Kidney (tissue), 14 donors: ENCODE measurements around the gene PAN3. TPM values are rescaled to one million over a fixed set of nuclear protein-coding genes. Genes with fewer than 3 reads are reported as not detected.
A peak's percentile ranks its signal among the peaks of the same experiment; 100 is the strongest.

ENCODE experiments used
- DNase-seq, 5 donors: peaks; one replicate each; pipeline ENCODE4 v3.0.0-alpha.2; 2013 to 2020
- FAIRE-seq: peaks from 2 replicates; lab custom pipeline; 2012; peaks lifted over from hg19 to GRCh38; lab: Jason Lieb, UNC
- H3K27ac ChIP-seq, 2 donors: one replicate each; pipeline ENCODE4 v1.7.0; 2013; ENCODE audit warnings: low read depth in 2 of 2, low read length in 2 of 2, inconsistent platforms in 1 of 2
- H3K27me3 ChIP-seq: one replicate; pipeline ENCODE4 v1.7.1; 2013; ENCODE audit warnings: low read length, inconsistent platforms; ENCODE audit not compliant: control insufficient read depth, insufficient read depth
- H3K36me3 ChIP-seq, 3 donors: one replicate each; pipeline versions ENCODE4 v1.7.0 to v1.7.1; 2013; ENCODE audit warnings: low read length in 3 of 3, control low read depth in 1 of 3, inconsistent platforms in 1 of 3; ENCODE audit not compliant: insufficient read depth in 3 of 3, control insufficient read depth in 2 of 3
- H3K4me1 ChIP-seq, 3 donors: one replicate each; pipeline versions ENCODE4 v1.7.0 to v1.7.1; 2013; ENCODE audit warnings: low read length in 3 of 3, inconsistent platforms in 1 of 3, low read depth in 1 of 3; ENCODE audit not compliant: control insufficient read depth in 2 of 3, insufficient read depth in 2 of 3
- H3K4me3 ChIP-seq, 3 donors: one replicate each; pipeline versions ENCODE4 v1.7.0 to v1.8.1; 2013; ENCODE audit warnings: low read length in 3 of 3, control low read depth in 1 of 3, inconsistent platforms in 1 of 3
- H3K9ac ChIP-seq, 3 donors: one replicate each; pipeline versions ENCODE4 v1.7.0 to v1.7.1; 2013; ENCODE audit warnings: low read length in 3 of 3, control low read depth in 1 of 3, inconsistent platforms in 1 of 3
- H3K9me3 ChIP-seq, 3 donors: one replicate each; pipeline versions ENCODE4 v1.7.0 to v1.7.1; 2013; ENCODE audit warnings: low read length in 3 of 3, control low read depth in 1 of 3, inconsistent platforms in 1 of 3; ENCODE audit not compliant: control insufficient read depth in 2 of 3, insufficient read depth in 1 of 3
- CTCF ChIP-seq: IDR thresholded peaks from 3 replicates; pipeline ENCODE4 v1.5.1; 2012; ENCODE audit warnings: mild to moderate bottlenecking, moderate library complexity, borderline replicate concordance; ENCODE audit not compliant: insufficient read depth; ENCODE audit errors: extremely low read depth
- intact Hi-C: fragments of 100-400 bp; cut with DNase I; formaldehyde crosslinking; loops from one replicate; pipeline ENCODE4 v1.11.1; 2022
- polyA plus RNA-seq: library from polyadenylated mRNA; stranded (reverse); fragments of 350-450 nt; fragmentation: Illumina TruSeq; extraction: RNeasy Lipid Tissue Mini Kit (QIAGEN cat#74804); gene quantifications from one replicate; pipeline ENCODE4 v1.2.3, GENCODE V29; 2014; ENCODE audit warnings: low read depth, low replicate concordance; ENCODE audit not compliant: insufficient read depth
- total RNA-seq: library from RNA; stranded (reverse); fragmentation: NEBNext Ultra II Directional; extraction: Animal tissue kit (Norgen Biotek cat#: 25700); gene quantifications from one replicate; pipeline ENCODE4 v1.2.1, GENCODE V29; 2021
- donor health status: control.
- donor health status: control.
- donor health status: control.
- donor health status: control.
- donor health status: control.
- donor health status: DM: yes; HTN: yes; CAD: no.
- donor health status: Normal renal cell carcinoma (clear cell type).

PAN3 gene
- total and polyA plus RNA-seq, 2 donors from 2014 or later = 8.2 to 46.3 TPM

GRCh38 chr13:28129911-28130693, 8.2 kb upstream of the PAN3 start:
- FAIRE-seq (no peak), DNase-seq (no peak)
- H3K36me3 ChIP-seq = no peaks in the 10 kb centered on the region
- no peaks in the 10 kb centered on the region for H3K4me1 ChIP-seq
- no peak overlapping the region for H3K27ac ChIP-seq
- H3K9ac ChIP-seq = no peak overlapping the region
- intact Hi-C loops = no loop called here
- H3K27me3 ChIP-seq = no peaks in the 10 kb centered on the region
- TF ChIP-seq CTCF = no peak
- no peaks in the 10 kb centered on the region for H3K9me3 ChIP-seq
- no peak overlapping the region for H3K4me3 ChIP-seq

GRCh38 chr13:28131646-28132045, 6.7 kb upstream of the PAN3 start:
- no peaks in the 10 kb centered on the region for H3K4me1 ChIP-seq
- no peaks in the 10 kb centered on the region for H3K27me3 ChIP-seq
- DNase-seq = no peak
- FAIRE-seq = no peak
- no peak overlapping the region for H3K4me3 ChIP-seq
- no peak overlapping the region for H3K9ac ChIP-seq
- intact Hi-C loops = no loop called here
- no peak for TF ChIP-seq CTCF
- no peaks in the 10 kb centered on the region for H3K9me3 ChIP-seq
- no peaks in the 10 kb centered on the region for H3K36me3 ChIP-seq
- H3K27ac ChIP-seq = no peak overlapping the region

- Histone ChIP-seq H3K36me3 (no peaks in the 10 kb centered on the region), H3K9ac (peak overlapping the region; percentile 33 to 92 (median 76)), H3K27me3 (no peaks in the 10 kb centered on the region), H3K4me3 (peak overlapping the region; percentile 79 to 96 (median 83)), H3K27ac (no peak overlapping the region), H3K9me3 (no peaks in the 10 kb centered on the region), H3K4me1 (peaks cover 0 to 3% (median 3%) of the 10 kb centered on the region in 3 donors)
- FAIRE-seq (no peak), DNase-seq (peak in 2 of 5 donors; percentile 18 to 37)
- intact Hi-C loops = no loop called here
- TF ChIP-seq CTCF = no peak
Measured at GRCh38 chr13:28136916-28137315, 1.4 kb upstream of the PAN3 start.
